Osteocyte (in vitro differentiated cells): ENCODE results near the gene MYO18B. TPM values are rescaled to one million over a fixed set of nuclear protein-coding genes. Genes with fewer than 3 reads are reported as not detected.

Experiments used
- DNase-seq: peaks from one replicate; pipeline ENCODE4 v3.0.0; 2021; ENCODE audit warnings: mixed read lengths; ENCODE audit not compliant: unreplicated experiment; ENCODE audit errors: extremely low spot score
- H3K27ac Mint-ChIP-seq: one replicate; pipeline ENCODE4 v1.8.0; 2021; ENCODE audit warnings: mild to moderate bottlenecking, mixed read lengths; ENCODE audit not compliant: unreplicated experiment
- H3K27me3 Mint-ChIP-seq: one replicate; pipeline ENCODE4 v1.8.0; 2021; ENCODE audit warnings: mixed read lengths; ENCODE audit not compliant: unreplicated experiment
- H3K36me3 Mint-ChIP-seq: one replicate; pipeline ENCODE4 v1.8.0; 2021; ENCODE audit warnings: mixed read lengths; ENCODE audit not compliant: unreplicated experiment
- H3K4me1 Mint-ChIP-seq: one replicate; pipeline ENCODE4 v1.8.0; 2021; ENCODE audit warnings: mixed read lengths; ENCODE audit not compliant: unreplicated experiment
- H3K4me3 Mint-ChIP-seq: one replicate; pipeline ENCODE4 v1.8.0; 2021; ENCODE audit warnings: mild to moderate bottlenecking, moderate library complexity, mixed read lengths; ENCODE audit not compliant: unreplicated experiment
- H3K9me3 Mint-ChIP-seq: one replicate; pipeline ENCODE4 v1.8.0; 2021; ENCODE audit warnings: mixed read lengths; ENCODE audit not compliant: unreplicated experiment
- CTCF ChIP-seq: fragments of 200-600 bp; sonication (generic); IDR thresholded peaks from 2 replicates; pipeline ENCODE4 v1.5.0; 2021; ENCODE audit warnings: antibody characterized with exemption, mild to moderate bottlenecking, moderate library complexity
- total RNA-seq: library from RNA; stranded (reverse); gene quantifications from 2 replicates; pipeline ENCODE4 v1.2.1, GENCODE V29; 2021

MYO18B gene
- total RNA-seq, 1 donor from 2014 or later, result not detected

DNA sequence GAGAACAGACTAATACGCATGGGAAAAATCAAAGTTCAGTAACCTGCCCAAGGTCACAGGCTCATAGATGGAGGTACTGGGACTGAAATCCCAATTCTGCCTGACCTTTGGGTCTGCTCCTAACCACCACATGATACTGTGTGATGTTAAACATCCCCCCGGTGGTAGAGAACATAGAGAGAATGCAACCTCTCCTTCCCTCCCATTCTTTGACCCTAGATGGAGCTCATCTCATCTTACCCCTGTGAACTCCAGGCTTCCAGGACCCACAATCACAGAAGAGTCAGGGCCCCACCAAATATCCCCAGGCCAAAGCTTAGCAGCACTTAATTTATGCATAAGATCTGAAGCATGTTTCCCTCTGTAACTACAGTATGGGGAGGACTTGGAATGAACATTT is 198.5 kb downstream of the MYO18B start:
- Mint-ChIP-seq H3K27me3 (peaks cover 2% of the 10 kb centered on the region), H3K9me3 (no peaks in the 10 kb centered on the region), H3K27ac (no peak overlapping the region), H3K4me3 (no peak overlapping the region), H3K4me1 (no peaks in the 10 kb centered on the region), H3K36me3 (no peaks in the 10 kb centered on the region)
- no peak for DNase-seq
- TF ChIP-seq CTCF, result no peak

- TF ChIP-seq CTCF, result no peak
- no peak for DNase-seq
- no peaks in the 10 kb centered on the region for H3K9me3 Mint-ChIP-seq
- H3K4me3 Mint-ChIP-seq, result no peak overlapping the region
- peaks cover 2% of the 10 kb centered on the region for H3K27me3 Mint-ChIP-seq
- no peak overlapping the region for H3K27ac Mint-ChIP-seq
- H3K36me3 Mint-ChIP-seq, result no peaks in the 10 kb centered on the region
- no peaks in the 10 kb centered on the region for H3K4me1 Mint-ChIP-seq
These were observed 199.5 kb downstream of the MYO18B start for GRCh38 chr22:25941365-25941960.

- no peak for DNase-seq
- no peaks in the 10 kb centered on the region for H3K4me1 Mint-ChIP-seq
- no peaks in the 10 kb centered on the region for H3K36me3 Mint-ChIP-seq
- no peaks in the 10 kb centered on the region for H3K9me3 Mint-ChIP-seq
- H3K4me3 Mint-ChIP-seq, result no peak overlapping the region
- TF ChIP-seq CTCF, result no peak
- H3K27me3 Mint-ChIP-seq, result peaks cover 2% of the 10 kb centered on the region
- no peak overlapping the region for H3K27ac Mint-ChIP-seq
These were observed 200.3 kb downstream of the MYO18B start for GRCh38 chr22:25942115-25942855.

GRCh38 chr22:25942856-25943411 is 200.9 kb downstream of the MYO18B start:
- no peaks in the 10 kb centered on the region for H3K9me3 Mint-ChIP-seq
- TF ChIP-seq CTCF, result no peak
- H3K4me1 Mint-ChIP-seq, result no peaks in the 10 kb centered on the region
- DNase-seq, result no peak
- H3K36me3 Mint-ChIP-seq, result no peaks in the 10 kb centered on the region
- H3K4me3 Mint-ChIP-seq, result no peak overlapping the region
- H3K27me3 Mint-ChIP-seq, result peaks cover 2% of the 10 kb centered on the region
- no peak overlapping the region for H3K27ac Mint-ChIP-seq

GRCh38 chr22:25950111-25950510 is 208.1 kb downstream of the MYO18B start:
- no peaks in the 10 kb centered on the region for H3K9me3 Mint-ChIP-seq
- DNase-seq, result no peak
- no peaks in the 10 kb centered on the region for H3K36me3 Mint-ChIP-seq

More at GRCh38 chr22:25950111-25950510, 208.1 kb downstream of the MYO18B start:
- Mint-ChIP-seq H3K4me3 (no peak overlapping the region), H3K27me3 (no peaks in the 10 kb centered on the region), H3K27ac (no peak overlapping the region), H3K4me1 (no peaks in the 10 kb centered on the region)
- no peak for TF ChIP-seq CTCF
